Ovary (tissue), 9 donors: ENCODE results near the gene DESI1. TPM values are rescaled to one million over a fixed set of nuclear protein-coding genes. Genes with fewer than 3 reads are reported as not detected.
"Not testable (repeated sequence)": the region's sequence is repeated elsewhere in the genome, so short reads cannot be mapped to it uniquely, and the experiment has no call there.

Experiments
- DNase-seq, 5 donors: peaks; one replicate each; pipeline ENCODE4 v3.0.0-alpha.2; 2019 to 2020
- H3K27ac ChIP-seq, 2 donors: fragments of 200-600 bp; one replicate each; pipeline versions ENCODE4 v1.5.1 to v1.8.0; 2019 to 2022
- H3K27me3 ChIP-seq: fragments of 200-600 bp; one replicate; pipeline ENCODE4 v1.8.0; 2022
- H3K36me3 ChIP-seq: fragments of 200-600 bp; sonication (generic); one replicate; pipeline ENCODE4 v1.5.1; 2019
- H3K4me1 ChIP-seq: one replicate; pipeline ENCODE4 v1.8.1; 2013; ENCODE audit warnings: mild to moderate bottlenecking, moderate library complexity; ENCODE audit not compliant: insufficient read depth
- H3K4me3 ChIP-seq: fragments of 200-600 bp; sonication (generic); one replicate; pipeline ENCODE4 v1.5.1; 2017
- H3K9me3 ChIP-seq, 2 donors: fragments of 200-600 bp in 1 of 2; sonication (generic) in 1 of 2; one replicate each; pipeline versions ENCODE4 v1.5.1 to v1.8.1; 2013 to 2019; ENCODE audit warnings: mild to moderate bottlenecking in 1 of 2, moderate library complexity in 1 of 2
- CTCF ChIP-seq, 3 donors: fragments of 450-650 bp in 2 of 3; fragments of 200-600 bp in 1 of 3; IDR thresholded peaks; one replicate each; pipeline versions ENCODE4 v1.5.1 to v1.8.0; 2016 to 2022; ENCODE audit warnings: antibody characterized with exemption in 3 of 3, mild to moderate bottlenecking in 1 of 3
- EP300 ChIP-seq: sonication (generic); formaldehyde crosslinking; IDR thresholded peaks from one replicate; pipeline ENCODE4 v1.6.1; 2017; ENCODE audit warnings: antibody characterized with exemption
- POLR2A ChIP-seq: fragments of 450-650 bp; IDR thresholded peaks from one replicate; pipeline ENCODE4 v1.6.1; 2017; ENCODE audit warnings: antibody characterized with exemption, mild to moderate bottlenecking, moderate library complexity
- WGBS, 3 donors: extraction: QIAGEN DNeasy Blood & Tissue Kit in 1 of 3; methylation state at CpG; one replicate each; pipeline versions ENCODE4 v1.1.5 to v1.1.7; 2013 to 2017; 5-methylcytosine and 5-hydroxymethylcytosine counted together
- intact Hi-C, 4 donors: fragments of 100-400 bp; cut with DNase I; formaldehyde crosslinking; loops; one replicate each; pipeline versions ENCODE4 v1.11.0 to v1.15.1; 2022 to 2023
- polyA plus RNA-seq, 2 donors: library from polyadenylated mRNA; stranded (reverse); fragments of 200-250 nt in 1 of 2; fragments of 350-450 nt in 1 of 2; fragmentation: Illumina TruSeq in 1 of 2; extraction: RNeasy Lipid Tissue Mini Kit (QIAGEN cat#74804) in 1 of 2; gene quantifications; one replicate each; pipeline ENCODE4 v1.2.3, GENCODE V29; 2013 to 2014
- total RNA-seq, 7 donors: library from RNA; depleted of rRNA in 2 of 7; stranded (reverse); fragments of >200 nt in 2 of 7; fragmentation: NEBNext Ultra II Directional in 3 of 7; extraction: Animal tissue kit (Norgen Biotek cat#: 25700) in 3 of 7; gene quantifications; one replicate each; pipeline versions ENCODE4 v1.1.0 to v1.2.4, GENCODE V29; 2016 to 2023
- donor health status: DM: no; HTN: no; CAD: no; lungs with moderate emphysema.
- donor health status: DM: no; HTN: no; CAD: no.
- donor health status: Bipolar disorder and iron deficiency.
- donor health status: DM: yes; HTN: yes; CAD: no.
- donor health status: DM: no; HTN: no; CAD: no.
- donor health status: DM: yes; HTN: yes; CAD: no.

Gene DESI1
- total and polyA plus RNA-seq, 9 donors: 10.8 to 34.5 (median 22.8) TPM

- no peaks in the 10 kb centered on the region for H3K36me3 ChIP-seq
- WGBS, 3 donors: 89 to 94% (median 91%) methylated on average over 5 of the region's 5 CpGs
- H3K27me3 ChIP-seq: no peaks in the 10 kb centered on the region
- no peaks in the 10 kb centered on the region for H3K4me1 ChIP-seq
- DNase-seq: no peak
- no peak for TF ChIP-seq EP300
- TF ChIP-seq POLR2A: no peak
- TF ChIP-seq CTCF (IDR thresholded peaks at IDR 0.05): no peak
- H3K4me3 ChIP-seq: no peak overlapping the region
- H3K9me3 ChIP-seq: no peaks in the 10 kb centered on the region
- intact Hi-C loops: no loop called here
- H3K27ac ChIP-seq: no peak overlapping the region
These were observed 17.9 kb upstream of the DESI1 start for GRCh38 chr22:41638748-41639147.

GRCh38 chr22:41638124-41638523 is 17.3 kb upstream of the DESI1 start:
- TF ChIP-seq POLR2A (no peak), CTCF (IDR thresholded peaks at IDR 0.05) (no peak), EP300 (no peak)
- intact Hi-C loops: no loop called here
- Histone ChIP-seq H3K36me3 (no peaks in the 10 kb centered on the region), H3K4me3 (no peak overlapping the region), H3K9me3 (no peaks in the 10 kb centered on the region), H3K27me3 (no peaks in the 10 kb centered on the region), H3K27ac (no peak overlapping the region), H3K4me1 (no peaks in the 10 kb centered on the region)
- no peak for DNase-seq
- WGBS, 3 donors: 92 to 93% (median 92%) methylated on average over 5 of the region's 5 CpGs

GRCh38 chr22:41637623-41638022 is 16.8 kb upstream of the DESI1 start:
- 95 to 97% (median 96%) methylated on average over 8 of the region's 8 CpGs for WGBS, 3 donors
- H3K27ac ChIP-seq, intact Hi-C loops, H3K36me3 ChIP-seq, H3K4me1 ChIP-seq, H3K4me3 ChIP-seq, H3K27me3 ChIP-seq, H3K9me3 ChIP-seq, DNase-seq: not testable (repeated sequence)

- intact Hi-C loops: no loop called here
- no peak overlapping the region for H3K27ac ChIP-seq
- no peaks in the 10 kb centered on the region for H3K9me3 ChIP-seq
- no peak overlapping the region for H3K4me3 ChIP-seq
- no peaks in the 10 kb centered on the region for H3K27me3 ChIP-seq
- H3K4me1 ChIP-seq: no peaks in the 10 kb centered on the region
- WGBS, 3 donors: 56 to 63% (median 59%) methylated on average over 7 of the region's 7 CpGs
- no peaks in the 10 kb centered on the region for H3K36me3 ChIP-seq
- no peak for DNase-seq
- TF ChIP-seq CTCF (IDR thresholded peaks at IDR 0.05): no peak
- no peak for TF ChIP-seq EP300
- no peak for TF ChIP-seq POLR2A
These were observed 15.6 kb upstream of the DESI1 start for GRCh38 chr22:41636467-41636866.

GRCh38 chr22:41634610-41635009 is 13.8 kb upstream of the DESI1 start:
- WGBS, 3 donors: 92 to 94% (median 94%) methylated on average over 8 of the region's 8 CpGs
- H3K4me1 ChIP-seq, H3K27me3 ChIP-seq, H3K36me3 ChIP-seq, intact Hi-C loops, H3K4me3 ChIP-seq, H3K27ac ChIP-seq, DNase-seq, H3K9me3 ChIP-seq: not testable (repeated sequence)

- H3K4me3 ChIP-seq, H3K27me3 ChIP-seq, H3K4me1 ChIP-seq, intact Hi-C loops, DNase-seq, H3K36me3 ChIP-seq, H3K27ac ChIP-seq, H3K9me3 ChIP-seq: not testable (repeated sequence)
- WGBS, 3 donors: 97 to 99% (median 99%) methylated on average over 7 to 13 of the region's 23 CpGs
These were observed 10.8 kb upstream of the DESI1 start for GRCh38 chr22:41631615-41632014.

GRCh38 chr22:41631115-41631514 is 10.3 kb upstream of the DESI1 start:
- intact Hi-C loops, H3K4me3 ChIP-seq, H3K27me3 ChIP-seq, H3K4me1 ChIP-seq, H3K27ac ChIP-seq, H3K9me3 ChIP-seq, H3K36me3 ChIP-seq, DNase-seq: not testable (repeated sequence)
- 95% methylated on average over 24 of the region's 28 CpGs; no CpG with 5 or more reads in 1 of the 3 donors for WGBS, 3 donors
